HG02610 (cell line): Measurements from ENCODE around the gene GALT.

Source experiments
- ATAC-seq: cut with Tn5 transposase; IDR thresholded peaks from one replicate; pipeline ENCODE4 v1.9.1; 2021; ENCODE audit warnings: mild to moderate bottlenecking, moderate library complexity; ENCODE audit not compliant: unreplicated experiment

GALT gene

GRCh38 chr9:34651321-34651720 lies 4.8 kb downstream of the GALT start:
- no peak for ATAC-seq

GRCh38 chr9:34651876-34652601 lies 5.6 kb downstream of the GALT start, which contains the start of gene IL11RA:
TSS of gene IL11RA (plus strand) at chr9:34652185. CDS start at chr9:34655218, 3,033 bp downstream.
- no peak for ATAC-seq

DNA sequence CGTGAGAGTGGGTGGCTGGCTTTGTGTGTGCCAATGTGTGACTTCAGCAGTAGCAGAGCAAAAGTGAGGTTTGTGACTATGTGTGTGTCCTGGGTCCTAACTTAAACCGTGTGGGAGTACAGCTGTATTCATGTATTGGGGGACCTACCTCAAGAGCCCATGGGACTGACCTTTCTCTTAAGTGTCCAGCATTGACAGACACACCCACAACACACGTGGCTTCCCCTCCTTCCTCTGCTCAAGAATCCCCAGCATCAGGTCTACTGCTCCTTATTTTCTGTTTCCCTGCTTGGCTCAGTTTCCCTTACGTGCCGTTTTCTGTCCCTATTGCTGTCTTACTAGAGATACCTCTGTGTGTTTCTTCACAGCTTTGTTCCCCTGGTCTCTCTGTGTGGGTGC lies 6.1 kb downstream of the GALT start:
- ATAC-seq = no peak

DNA sequence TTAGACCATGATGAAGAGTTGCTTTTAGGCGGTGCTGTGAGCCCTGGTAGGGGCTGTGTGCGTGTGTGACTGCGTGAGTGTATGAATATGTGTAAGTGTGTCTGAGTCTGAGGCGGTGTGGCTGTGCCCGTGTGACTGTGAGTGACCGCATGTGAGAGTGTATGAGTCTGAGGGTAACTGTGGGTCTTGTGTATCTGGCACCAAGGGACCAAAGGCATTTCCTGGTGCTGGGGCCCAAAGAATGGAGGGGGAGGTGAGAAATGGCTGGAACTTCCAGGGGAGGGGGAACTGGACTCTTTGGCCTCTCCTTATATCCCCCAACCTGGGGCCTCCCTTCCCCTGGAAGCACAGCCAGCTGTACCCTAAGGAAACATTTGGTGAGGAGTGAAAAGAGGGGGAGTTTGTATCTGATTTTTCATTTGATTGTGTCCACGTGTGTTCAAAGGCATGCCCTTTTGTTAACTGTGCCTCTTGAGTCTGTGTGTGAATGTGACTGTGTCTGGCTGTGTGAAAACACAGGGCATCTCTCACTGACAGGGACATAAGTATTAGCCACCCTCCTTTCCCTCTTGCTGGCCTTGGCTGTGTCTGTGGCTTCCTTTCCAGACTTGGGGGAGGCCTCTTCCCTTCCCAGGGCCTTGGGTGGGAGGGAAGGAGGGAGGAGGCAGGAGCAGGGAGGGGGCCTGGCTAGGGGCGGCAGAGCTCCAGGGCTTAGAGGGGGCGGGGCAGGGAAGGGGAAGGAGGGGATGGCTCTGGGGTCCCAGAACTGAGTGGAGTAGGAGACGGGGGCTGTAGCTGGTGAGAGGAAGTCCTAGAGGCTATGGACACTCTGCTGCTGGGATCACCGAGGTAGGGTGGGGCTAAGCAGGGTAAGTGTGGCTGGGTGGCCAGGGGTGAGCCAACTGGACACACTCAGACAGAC lies 6.9 kb downstream of the GALT start:
- no peak for ATAC-seq

DNA sequence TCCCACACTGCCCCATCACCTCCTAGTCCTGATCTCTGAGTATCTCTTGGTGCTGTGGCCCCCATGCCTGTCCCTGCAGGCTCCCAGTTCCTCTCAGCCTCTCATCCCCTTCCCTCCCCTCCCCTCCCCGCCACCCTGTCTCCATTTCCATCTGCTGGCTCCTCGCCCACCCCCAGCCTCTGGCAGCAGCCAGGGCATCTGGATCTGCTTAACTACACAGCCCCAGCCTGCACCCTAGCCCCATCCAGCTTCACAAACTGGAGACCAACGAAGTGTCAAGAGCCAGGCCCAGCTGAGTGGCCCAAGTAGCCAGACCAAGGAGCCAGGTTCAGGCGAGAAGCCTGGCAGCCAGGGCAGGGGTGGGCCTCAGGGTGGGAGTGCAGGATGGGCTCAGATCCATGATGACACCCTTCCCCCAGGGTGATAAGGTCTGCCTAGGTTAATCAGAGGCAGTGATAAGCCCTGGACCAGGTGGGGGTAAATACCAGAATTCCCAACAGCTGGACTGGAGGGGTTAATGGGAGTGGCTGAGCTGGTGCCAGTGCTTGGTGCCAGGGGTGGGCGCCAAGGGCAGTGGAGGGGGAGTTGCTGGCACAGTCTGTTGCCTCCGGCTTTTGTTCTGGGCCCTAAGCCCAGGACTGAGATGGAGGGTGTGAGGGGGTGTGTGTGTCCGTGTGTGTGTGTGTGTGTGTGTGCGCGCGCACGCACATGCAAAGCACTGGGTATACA lies 8.0 kb downstream of the GALT start:
- no peak for ATAC-seq

DNA sequence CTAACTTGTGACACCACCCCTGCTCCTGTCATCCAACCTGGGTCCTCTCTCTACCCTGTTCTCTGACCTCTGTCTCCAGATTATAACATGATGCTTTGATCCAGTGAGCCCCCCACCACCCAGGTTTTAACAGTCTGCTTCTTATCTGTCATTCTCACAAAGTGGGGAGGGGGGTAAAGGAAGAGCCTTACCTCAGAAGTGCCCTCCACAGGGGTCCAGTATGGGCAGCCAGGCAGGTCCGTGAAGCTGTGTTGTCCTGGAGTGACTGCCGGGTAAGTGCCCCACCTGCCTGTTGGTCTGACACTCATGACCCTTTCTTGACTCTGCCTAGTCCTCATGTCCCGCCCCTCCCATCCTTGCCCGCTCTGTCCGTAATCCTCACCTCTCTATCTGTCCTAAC lies 8.9 kb downstream of the GALT start:
- no peak for ATAC-seq

- ATAC-seq = no peak
These were observed 10.5 kb downstream of the GALT start for GRCh38 chr9:34656992-34657391.

GRCh38 chr9:34658461-34658860 lies 12.0 kb downstream of the GALT start:
- no peak for ATAC-seq

DNA sequence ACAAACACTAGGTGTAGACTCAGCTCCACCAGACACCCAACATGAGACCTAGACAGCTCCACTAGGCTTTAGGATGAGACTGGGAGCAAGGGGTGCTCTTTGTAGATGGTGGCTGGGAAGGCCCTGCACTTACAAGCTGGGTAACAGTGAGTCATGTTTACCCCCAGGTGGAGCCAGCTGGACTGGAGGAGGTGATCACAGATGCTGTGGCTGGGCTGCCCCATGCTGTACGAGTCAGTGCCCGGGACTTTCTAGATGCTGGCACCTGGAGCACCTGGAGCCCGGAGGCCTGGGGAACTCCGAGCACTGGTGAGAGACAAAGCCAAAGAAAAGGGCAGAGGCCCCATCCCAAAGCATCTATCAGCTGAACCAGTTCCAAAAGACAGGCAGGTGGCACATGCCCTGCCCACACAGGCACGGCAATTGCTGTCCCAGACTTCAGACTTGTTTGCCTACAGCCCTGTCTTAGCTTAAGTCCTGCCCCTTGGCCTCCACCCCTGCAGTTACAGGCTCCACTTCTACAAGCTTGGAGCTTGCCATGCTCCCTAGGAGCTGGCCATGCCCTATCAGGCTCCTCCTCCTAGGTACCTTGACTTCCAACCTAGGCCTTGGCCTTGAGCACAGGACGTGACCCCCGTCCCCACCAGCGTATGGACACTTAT lies 13.2 kb downstream of the GALT start:
- no peak for ATAC-seq

- no peak for ATAC-seq
These were observed 16.2 kb downstream of the GALT start, which contains the start of gene CCL27 for GRCh38 chr9:34662526-34663302. TSS of gene CCL27 (minus strand) at chr9:34662657. CDS start at chr9:34662633, 24 bp downstream.

- ATAC-seq = no peak
These were observed 16.8 kb downstream of the GALT start for GRCh38 chr9:34663303-34663605.

- peak; percentile 46 for ATAC-seq
These were observed 18.0 kb downstream of the GALT start for GRCh38 chr9:34664281-34665066.

GRCh38 chr9:34665067-34665380 lies 18.5 kb downstream of the GALT start:
- ATAC-seq = peak; percentile 25

DNA sequence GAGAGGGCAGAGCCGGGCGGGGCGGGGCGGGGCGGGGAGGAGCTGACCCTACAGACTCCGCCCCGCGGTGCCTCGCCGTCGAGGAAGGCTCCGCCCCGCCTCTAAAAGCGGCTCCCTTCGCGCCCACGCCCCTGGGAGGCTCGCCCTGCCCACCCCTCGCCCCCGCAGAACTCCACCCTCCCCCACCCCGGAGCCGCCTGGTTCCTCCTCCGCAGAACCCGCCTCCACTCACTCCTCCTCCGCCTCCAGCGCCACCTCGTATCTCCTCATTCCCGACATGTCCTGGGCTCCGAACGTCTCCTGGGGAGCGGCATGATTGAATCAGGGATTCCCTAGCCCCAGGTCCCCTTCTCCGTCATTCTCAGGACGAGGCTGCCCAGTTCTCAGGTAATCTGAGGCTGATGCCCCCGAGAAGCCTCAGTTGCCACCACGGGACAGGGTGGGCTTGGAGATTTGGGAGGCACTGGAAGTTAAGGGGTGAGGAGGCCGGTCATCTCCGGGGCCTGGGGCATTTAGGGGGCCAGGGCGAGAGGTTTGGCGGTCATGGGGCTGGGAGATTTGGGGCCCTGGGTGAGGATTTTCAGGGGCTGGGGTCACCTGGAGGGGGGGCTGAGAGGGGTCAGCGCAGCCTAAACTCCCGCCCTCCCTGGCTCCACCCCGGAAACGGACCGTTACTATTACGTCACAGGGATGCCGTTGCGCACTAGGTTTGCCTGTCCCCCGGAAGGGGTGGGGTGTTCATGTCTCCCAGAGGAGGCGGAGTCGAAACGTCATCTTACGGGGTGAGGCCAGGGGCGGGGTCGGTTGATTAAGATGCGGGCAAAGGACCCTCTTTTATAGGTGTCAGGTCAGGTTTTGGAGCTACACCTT lies 19.1 kb downstream of the GALT start:
- peak; percentile 71 for ATAC-seq

DNA sequence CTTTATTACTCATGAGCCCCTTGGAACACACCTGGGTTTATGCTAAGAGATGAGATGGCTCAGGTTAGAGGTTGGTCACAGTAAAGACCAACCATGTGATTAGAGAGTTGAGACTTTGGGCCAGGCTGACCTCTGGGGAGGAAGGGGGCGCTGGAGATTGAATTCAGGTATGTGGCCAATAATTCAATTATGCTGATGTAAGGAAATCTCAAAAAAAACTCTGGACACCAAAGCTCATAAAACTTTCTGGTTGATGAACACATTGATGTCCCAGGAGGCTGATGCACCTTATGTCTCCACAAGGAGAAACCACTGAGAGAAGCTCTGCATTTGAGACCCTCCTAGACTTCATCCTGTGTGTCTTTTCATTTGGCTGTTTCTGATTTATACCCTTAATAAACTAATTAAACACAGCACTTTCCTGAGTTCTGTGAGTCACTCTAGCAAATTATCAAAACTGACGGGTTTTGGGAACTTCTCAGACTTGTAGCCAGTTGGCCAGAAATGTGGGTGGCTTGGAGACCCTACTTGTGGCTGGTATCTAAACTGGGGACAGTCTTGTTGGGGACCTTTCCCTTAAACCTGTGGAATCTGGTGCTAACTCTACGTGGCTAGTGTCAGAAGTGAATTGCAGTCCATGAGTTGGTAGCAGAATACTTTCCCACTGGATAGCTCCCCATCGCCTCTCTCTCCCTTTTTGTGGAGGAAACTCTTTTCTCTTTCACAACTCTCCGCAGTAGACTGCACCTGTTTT lies 23.5 kb downstream of the GALT start:
- ATAC-seq = no peak

- ATAC-seq = no peak
These were observed 24.8 kb downstream of the GALT start for GRCh38 chr9:34671307-34671706.

GRCh38 chr9:34674440-34674839 lies 28.0 kb downstream of the GALT start:
- ATAC-seq = no peak
